HFFc6 (cell line): ENCODE data around the gene RAB11FIP4. TPM values are rescaled to one million over a fixed set of nuclear protein-coding genes. Genes with fewer than 3 reads are reported as not detected.
"Not testable (repeated sequence)": the region's sequence is repeated elsewhere in the genome, so short reads cannot be mapped to it uniquely, and the experiment has no call there.

Experiments used
- DNase-seq: peaks from one replicate; pipeline ENCODE4 v3.0.0-alpha.2; 2018
- H3K27ac Mint-ChIP-seq: 2 replicates; pipeline ENCODE4 v1.8.0; 2020; ENCODE audit warnings: mild to moderate bottlenecking, mixed read lengths
- H3K27me3 Mint-ChIP-seq: 2 replicates; pipeline ENCODE4 v1.8.0; 2021; ENCODE audit warnings: mild to moderate bottlenecking, moderate library complexity, mixed read lengths; ENCODE audit not compliant: insufficient read depth
- H3K36me3 Mint-ChIP-seq: 2 replicates; pipeline ENCODE4 v1.8.0; 2021; ENCODE audit warnings: low read depth, mixed read lengths
- H3K4me1 Mint-ChIP-seq: 2 replicates; pipeline ENCODE4 v1.8.0; 2020; ENCODE audit warnings: low read depth, mixed read lengths
- H3K4me3 Mint-ChIP-seq: 2 replicates; pipeline ENCODE4 v1.8.0; 2020; ENCODE audit warnings: mild to moderate bottlenecking, moderate library complexity, mixed read lengths
- H3K9me3 Mint-ChIP-seq: 2 replicates; pipeline ENCODE4 v1.8.0; 2020; ENCODE audit warnings: mild to moderate bottlenecking, mixed read lengths
- total RNA-seq, 6 experiments: library from RNA; stranded (reverse); fragmentation: NEBNext Ultra II Directional; extraction: Animal tissue kit (Norgen Biotek cat#: 25700); gene quantifications; 2 replicates in 1 of 6; 3 replicates in 5 of 6; pipeline ENCODE4 v1.2.3, GENCODE V29; 2021
- TF ChIP-seq, protein P1 (sequence below): fragments of 200-600 bp; sonication (generic); IDR thresholded peaks from 2 replicates; pipeline ENCODE4 v1.5.0; 2021; ENCODE audit warnings: antibody characterized with exemption, mild to moderate bottlenecking

Gene RAB11FIP4
- total RNA-seq, 6 experiments from 2014 or later, result 0.02 to 0.38 (median 0.09) TPM

DNA sequence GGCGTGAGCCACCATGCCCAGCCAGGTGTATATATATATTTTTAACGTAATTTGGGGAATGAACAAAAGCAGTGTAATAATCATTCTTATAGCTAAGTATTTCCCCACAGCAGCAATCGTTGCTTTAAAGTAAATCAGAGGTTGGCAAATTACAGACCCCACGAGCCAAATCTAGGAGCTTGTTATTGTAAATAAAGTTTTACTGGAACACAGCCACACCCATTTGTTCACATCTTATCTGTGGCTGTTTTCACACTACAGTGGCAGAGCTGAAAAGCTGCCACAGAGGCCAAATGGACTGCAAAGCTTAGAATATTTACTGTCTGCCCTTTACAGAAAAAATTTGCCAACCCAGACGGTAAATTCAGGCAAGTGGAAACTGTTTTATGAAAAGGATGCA, 50.8 kb downstream of the RAB11FIP4 start:
- H3K4me3 Mint-ChIP-seq, result no peak overlapping the region
- no peak for DNase-seq
- H3K27ac Mint-ChIP-seq, result no peak overlapping the region
- peaks cover 7% of the 10 kb centered on the region for H3K27me3 Mint-ChIP-seq
- no peaks in the 10 kb centered on the region for H3K36me3 Mint-ChIP-seq
- no peaks in the 10 kb centered on the region for H3K9me3 Mint-ChIP-seq
- peaks cover 24% of the 10 kb centered on the region for H3K4me1 Mint-ChIP-seq
- TF ChIP-seq, protein P1, sequence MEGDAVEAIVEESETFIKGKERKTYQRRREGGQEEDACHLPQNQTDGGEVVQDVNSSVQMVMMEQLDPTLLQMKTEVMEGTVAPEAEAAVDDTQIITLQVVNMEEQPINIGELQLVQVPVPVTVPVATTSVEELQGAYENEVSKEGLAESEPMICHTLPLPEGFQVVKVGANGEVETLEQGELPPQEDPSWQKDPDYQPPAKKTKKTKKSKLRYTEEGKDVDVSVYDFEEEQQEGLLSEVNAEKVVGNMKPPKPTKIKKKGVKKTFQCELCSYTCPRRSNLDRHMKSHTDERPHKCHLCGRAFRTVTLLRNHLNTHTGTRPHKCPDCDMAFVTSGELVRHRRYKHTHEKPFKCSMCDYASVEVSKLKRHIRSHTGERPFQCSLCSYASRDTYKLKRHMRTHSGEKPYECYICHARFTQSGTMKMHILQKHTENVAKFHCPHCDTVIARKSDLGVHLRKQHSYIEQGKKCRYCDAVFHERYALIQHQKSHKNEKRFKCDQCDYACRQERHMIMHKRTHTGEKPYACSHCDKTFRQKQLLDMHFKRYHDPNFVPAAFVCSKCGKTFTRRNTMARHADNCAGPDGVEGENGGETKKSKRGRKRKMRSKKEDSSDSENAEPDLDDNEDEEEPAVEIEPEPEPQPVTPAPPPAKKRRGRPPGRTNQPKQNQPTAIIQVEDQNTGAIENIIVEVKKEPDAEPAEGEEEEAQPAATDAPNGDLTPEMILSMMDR, result no peak

DNA sequence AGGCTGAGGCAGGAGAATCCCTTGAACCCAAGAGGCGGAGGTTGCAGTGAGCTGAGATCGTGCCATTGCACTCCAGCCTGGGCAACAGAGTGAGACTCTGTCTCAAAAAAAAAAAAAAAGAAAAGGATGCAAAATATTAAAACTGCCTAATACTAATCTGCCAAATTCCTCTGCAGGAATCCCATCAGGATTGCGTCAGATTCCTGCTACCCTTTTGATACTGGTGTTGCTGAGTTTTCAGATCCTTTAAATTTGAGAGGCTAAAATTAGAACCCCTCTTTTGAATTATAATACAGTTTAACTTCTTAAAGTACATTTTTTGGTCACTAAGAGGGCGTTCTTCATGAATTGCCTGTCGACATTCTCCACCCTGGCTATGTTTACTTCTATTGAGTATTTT, 51.4 kb downstream of the RAB11FIP4 start:
- not testable (repeated sequence) for H3K9me3 Mint-ChIP-seq, H3K36me3 Mint-ChIP-seq, H3K4me3 Mint-ChIP-seq, H3K27me3 Mint-ChIP-seq, DNase-seq, H3K27ac Mint-ChIP-seq
- H3K4me1 Mint-ChIP-seq, result peaks cover 20% of the 10 kb centered on the region

DNA sequence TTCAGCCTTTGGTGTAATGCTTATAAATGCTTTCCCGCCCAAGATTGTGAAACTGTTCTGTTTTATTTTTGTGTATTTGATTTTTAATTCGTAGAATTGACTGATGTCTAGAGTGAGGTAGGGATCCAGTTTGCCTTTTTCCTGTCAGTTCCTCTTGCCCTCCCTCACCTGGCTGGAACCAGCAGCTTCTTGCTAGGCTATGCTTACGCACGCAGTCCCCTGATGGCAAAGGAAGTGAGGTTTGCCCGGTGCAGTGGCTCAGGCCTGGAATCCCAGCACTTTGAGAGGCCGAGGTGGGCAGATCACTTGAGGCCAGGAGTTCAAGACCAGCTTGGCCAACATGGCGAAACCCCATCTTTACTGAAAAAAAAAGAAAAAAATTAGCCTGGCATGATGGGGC, 51.9 kb downstream of the RAB11FIP4 start:
- Mint-ChIP-seq H3K4me1 (peaks cover 20% of the 10 kb centered on the region), H3K27ac (no peak overlapping the region), H3K36me3 (no peaks in the 10 kb centered on the region), H3K27me3 (peaks cover 5% of the 10 kb centered on the region), H3K9me3 (no peaks in the 10 kb centered on the region), H3K4me3 (no peak overlapping the region)
- TF ChIP-seq, protein P1, result no peak
- no peak for DNase-seq

DNA sequence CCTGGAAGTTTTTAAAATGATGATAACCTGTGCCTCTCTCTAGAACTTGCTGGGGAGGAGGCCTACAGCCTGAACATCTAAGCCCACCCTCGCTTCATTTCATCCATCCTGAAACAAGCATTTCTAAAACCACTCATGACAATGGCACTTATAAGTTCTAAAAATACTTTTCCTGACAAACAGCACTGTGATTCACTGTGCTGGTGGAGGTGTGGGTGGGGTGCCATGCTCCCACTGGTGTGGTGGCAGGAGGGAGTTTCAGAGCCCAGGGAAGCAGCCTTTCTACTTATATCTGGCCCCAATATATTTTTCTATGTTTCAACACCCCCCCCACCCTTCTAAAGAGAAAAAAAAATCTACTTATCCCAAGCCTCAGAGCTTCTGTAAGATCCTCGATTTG, 52.6 kb downstream of the RAB11FIP4 start:
- DNase-seq, result peak; percentile 15
- Mint-ChIP-seq H3K4me1 (peaks cover 20% of the 10 kb centered on the region), H3K9me3 (no peaks in the 10 kb centered on the region), H3K27ac (peak overlapping the region; percentile 16; the same call in 1 of the 2 replicates), H3K27me3 (peaks cover 5% of the 10 kb centered on the region), H3K4me3 (no peak overlapping the region; the same call in 1 of the 2 replicates), H3K36me3 (no peaks in the 10 kb centered on the region)
- TF ChIP-seq, protein P1, result no peak

DNA sequence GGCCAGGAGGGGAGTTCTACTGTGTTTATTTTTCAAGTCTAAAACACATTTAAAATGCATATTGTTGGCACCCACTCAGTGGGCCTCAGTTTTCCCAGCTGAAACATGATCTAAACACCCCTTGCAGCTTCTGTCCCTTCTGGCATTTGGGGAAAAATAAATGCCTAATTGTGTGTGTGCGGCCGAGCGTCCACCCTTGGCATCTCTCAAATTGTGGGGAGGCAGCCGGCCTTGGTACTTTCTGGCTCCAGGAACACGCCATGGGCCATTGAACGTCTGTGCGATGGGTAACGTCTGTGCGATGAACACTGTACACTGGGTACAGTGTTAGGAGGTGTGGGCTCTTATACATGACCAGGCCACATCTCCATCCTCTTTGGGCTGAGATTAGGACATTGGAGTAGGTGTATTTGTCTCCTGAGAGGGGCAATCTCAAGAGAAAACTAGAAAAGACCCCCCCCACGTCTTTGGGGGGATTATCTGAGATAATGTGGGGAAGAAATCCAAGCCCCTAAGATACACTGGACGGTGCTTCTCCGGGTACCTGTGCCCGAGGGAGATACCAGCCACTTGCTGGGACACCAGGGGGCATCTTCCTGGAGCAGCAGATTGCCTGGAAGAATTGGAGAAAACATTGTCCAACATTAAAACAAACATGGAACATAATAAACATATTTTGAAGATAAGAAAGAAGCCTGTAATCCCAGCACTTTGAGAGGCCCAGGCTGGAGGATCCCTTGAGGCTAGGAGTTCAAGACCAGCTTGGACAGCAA, 54.9 kb downstream of the RAB11FIP4 start:
- no peak for DNase-seq
- no peak overlapping the region for H3K27ac Mint-ChIP-seq

More for the DNA sequence above, 54.9 kb downstream of the RAB11FIP4 start:
- Mint-ChIP-seq H3K4me1 (peaks cover 22% of the 10 kb centered on the region), H3K36me3 (no peaks in the 10 kb centered on the region), H3K27me3 (peaks cover 13% of the 10 kb centered on the region), H3K9me3 (no peaks in the 10 kb centered on the region), H3K4me3 (no peak overlapping the region)
- TF ChIP-seq, protein P1, result peak; percentile 46; the same call in 1 of the 2 replicates
